BLaER1 (cell line): ENCODE measurements around the gene MRPS2.

Experiments used
- H3K27ac ChIP-seq: shearing (Covaris generic); formaldehyde crosslinking; 2 replicates; pipeline ENCODE4 v1.8.1; 2022
- H3K27me3 ChIP-seq: shearing (Covaris generic); formaldehyde crosslinking; 2 replicates; pipeline ENCODE4 v1.8.1; 2022
- H3K36me3 ChIP-seq: shearing (Covaris generic); formaldehyde crosslinking; 2 replicates; pipeline ENCODE4 v1.8.1; 2022
- H3K4me1 ChIP-seq: shearing (Covaris generic); formaldehyde crosslinking; 2 replicates; pipeline ENCODE4 v1.8.1; 2022
- H3K4me2 ChIP-seq: shearing (Covaris generic); formaldehyde crosslinking; 2 replicates; pipeline ENCODE4 v1.8.1; 2022
- H3K4me3 ChIP-seq: shearing (Covaris generic); formaldehyde crosslinking; 2 replicates; pipeline ENCODE4 v1.8.1; 2022
- H3K9ac ChIP-seq: shearing (Covaris generic); formaldehyde crosslinking; 2 replicates; pipeline ENCODE4 v1.8.1; 2022
- H3K9me3 ChIP-seq: shearing (Covaris generic); formaldehyde crosslinking; 2 replicates; pipeline ENCODE4 v1.8.1; 2022
- H4K20me1 ChIP-seq: shearing (Covaris generic); formaldehyde crosslinking; 2 replicates; pipeline ENCODE4 v1.8.1; 2022
- Cebpa-rat ChIP-seq: shearing (Covaris generic); IDR thresholded peaks from 2 replicates; pipeline ENCODE4 v1.8.1; 2022

MRPS2 gene

DNA sequence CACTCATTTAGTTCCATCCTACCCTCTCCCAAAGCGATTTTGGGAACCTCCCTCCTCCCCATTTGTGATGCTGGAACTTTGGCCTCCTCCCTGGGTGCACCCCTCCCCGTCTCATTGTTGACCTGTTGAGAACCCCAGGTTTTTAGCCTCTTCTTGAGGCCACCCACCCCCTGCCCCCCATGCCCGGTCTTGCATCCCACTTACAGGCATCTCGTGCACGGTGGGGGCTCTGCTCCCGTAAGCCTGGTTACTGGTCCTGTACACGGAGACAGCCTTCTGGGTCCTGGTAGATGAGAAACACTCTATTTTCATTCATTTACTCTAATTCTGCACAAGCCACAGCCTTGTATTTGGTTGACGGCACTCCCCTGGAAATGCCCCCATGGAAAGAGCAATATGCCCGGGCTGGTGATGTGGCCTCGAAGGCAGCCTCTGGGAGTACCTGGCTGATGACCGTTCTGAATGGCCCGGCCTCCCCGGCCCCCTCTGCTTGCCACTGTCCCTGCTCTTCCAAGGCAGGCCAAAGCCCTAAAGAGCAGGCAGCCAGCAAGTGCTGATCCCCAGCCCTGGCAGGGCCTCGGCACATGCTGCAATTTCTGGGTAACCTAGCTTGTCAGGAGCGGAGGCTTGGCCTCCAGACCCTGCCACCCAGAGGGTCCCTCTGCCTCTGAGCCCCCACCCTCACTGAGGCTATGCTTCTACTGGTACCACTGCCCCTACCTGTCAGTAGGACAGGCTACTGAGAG lies 1.9 kb upstream of the MRPS2 start:
- Histone ChIP-seq H4K20me1 (peaks cover 28% of the 10 kb centered on the region), H3K27me3 (no peaks in the 10 kb centered on the region), H3K36me3 (peaks cover 21% of the 10 kb centered on the region), H3K9me3 (no peaks in the 10 kb centered on the region), H3K4me1 (peaks cover 20% of the 10 kb centered on the region), H3K4me2 (peak overlapping the region; percentile 100), H3K27ac (no peak overlapping the region), H3K9ac (no peak overlapping the region), H3K4me3 (no peak overlapping the region)
- no peak for TF ChIP-seq Cebpa-rat

DNA sequence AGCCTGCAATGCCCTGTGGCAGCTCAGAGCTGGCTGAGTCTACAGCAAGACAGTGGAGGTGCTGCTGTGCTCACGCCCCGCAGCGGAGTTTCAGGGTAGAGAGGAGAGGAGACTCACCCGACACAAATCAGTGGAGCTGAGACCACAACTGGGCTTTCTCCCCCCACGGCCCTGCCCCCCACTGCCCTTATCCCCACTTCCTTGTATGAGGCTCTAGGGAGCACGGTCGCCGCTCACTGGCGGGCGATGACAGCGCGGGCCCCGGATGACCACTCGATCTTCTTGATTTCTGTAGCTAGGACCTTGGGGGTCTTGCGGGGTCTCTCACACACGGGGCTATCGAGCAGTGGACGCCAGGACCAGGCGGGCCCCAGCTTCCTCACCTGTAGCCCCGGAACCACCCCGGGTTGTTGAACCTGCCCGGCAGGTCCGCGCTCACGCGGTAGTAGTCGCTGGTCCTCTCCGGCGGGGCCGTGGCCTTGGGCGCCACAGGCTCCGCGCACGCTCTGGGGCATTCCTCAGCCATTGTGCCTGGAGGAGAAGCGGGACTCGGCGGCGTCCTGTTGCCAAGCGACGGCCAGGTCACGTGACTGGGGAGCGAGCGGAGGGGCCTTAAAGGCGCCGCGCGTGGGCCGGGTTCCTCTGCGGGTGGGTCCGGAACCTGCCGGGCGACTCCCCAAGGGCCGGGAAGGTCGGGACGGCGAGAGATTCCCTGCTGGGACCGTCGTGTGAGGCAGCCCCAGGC lies 984 bp upstream of the MRPS2 start:
- Histone ChIP-seq H3K36me3 (peaks cover 30% of the 10 kb centered on the region), H3K4me1 (peaks cover 20% of the 10 kb centered on the region), H3K9me3 (no peaks in the 10 kb centered on the region), H3K4me2 (peak overlapping the region; percentile 100), H3K27me3 (no peaks in the 10 kb centered on the region), H3K4me3 (peak overlapping the region; percentile 98), H3K9ac (peak overlapping the region; percentile 97), H3K27ac (peak overlapping the region; percentile 95; the same call in 1 of the 2 replicates), H4K20me1 (peaks cover 38% of the 10 kb centered on the region)
- TF ChIP-seq Cebpa-rat: no peak

DNA sequence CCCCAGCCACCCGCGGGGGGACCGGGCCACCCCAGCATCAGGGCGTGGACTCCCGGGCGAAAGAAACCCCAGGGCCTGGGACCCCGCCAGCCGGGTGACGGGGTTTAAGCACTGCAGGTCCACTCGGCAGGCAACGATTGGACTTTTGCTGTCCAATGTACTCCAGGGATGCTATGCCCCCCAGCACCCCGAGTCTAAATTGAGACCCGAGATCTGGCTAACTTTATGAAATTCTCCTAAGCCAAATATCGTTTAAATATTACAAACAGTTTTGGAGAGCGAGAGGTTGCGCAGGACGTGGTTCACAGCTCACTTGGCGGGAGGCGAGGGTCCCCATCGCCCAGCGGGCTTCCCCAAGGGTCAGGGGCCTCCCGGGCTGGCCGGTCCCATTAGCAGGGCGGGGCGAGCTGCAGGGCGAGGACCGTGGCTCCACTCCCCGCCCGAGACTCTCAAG lies 384 bp upstream of the MRPS2 start:
- Histone ChIP-seq H3K36me3 (peaks cover 36% of the 10 kb centered on the region), H3K27me3 (no peaks in the 10 kb centered on the region), H3K4me1 (peaks cover 20% of the 10 kb centered on the region), H3K9ac (peak overlapping the region; percentile 97), H3K4me3 (peak overlapping the region; percentile 98), H3K4me2 (peak overlapping the region; percentile 100), H3K27ac (peak overlapping the region; percentile 95; the same call in 1 of the 2 replicates), H3K9me3 (no peaks in the 10 kb centered on the region), H4K20me1 (peaks cover 44% of the 10 kb centered on the region)
- no peak for TF ChIP-seq Cebpa-rat

DNA sequence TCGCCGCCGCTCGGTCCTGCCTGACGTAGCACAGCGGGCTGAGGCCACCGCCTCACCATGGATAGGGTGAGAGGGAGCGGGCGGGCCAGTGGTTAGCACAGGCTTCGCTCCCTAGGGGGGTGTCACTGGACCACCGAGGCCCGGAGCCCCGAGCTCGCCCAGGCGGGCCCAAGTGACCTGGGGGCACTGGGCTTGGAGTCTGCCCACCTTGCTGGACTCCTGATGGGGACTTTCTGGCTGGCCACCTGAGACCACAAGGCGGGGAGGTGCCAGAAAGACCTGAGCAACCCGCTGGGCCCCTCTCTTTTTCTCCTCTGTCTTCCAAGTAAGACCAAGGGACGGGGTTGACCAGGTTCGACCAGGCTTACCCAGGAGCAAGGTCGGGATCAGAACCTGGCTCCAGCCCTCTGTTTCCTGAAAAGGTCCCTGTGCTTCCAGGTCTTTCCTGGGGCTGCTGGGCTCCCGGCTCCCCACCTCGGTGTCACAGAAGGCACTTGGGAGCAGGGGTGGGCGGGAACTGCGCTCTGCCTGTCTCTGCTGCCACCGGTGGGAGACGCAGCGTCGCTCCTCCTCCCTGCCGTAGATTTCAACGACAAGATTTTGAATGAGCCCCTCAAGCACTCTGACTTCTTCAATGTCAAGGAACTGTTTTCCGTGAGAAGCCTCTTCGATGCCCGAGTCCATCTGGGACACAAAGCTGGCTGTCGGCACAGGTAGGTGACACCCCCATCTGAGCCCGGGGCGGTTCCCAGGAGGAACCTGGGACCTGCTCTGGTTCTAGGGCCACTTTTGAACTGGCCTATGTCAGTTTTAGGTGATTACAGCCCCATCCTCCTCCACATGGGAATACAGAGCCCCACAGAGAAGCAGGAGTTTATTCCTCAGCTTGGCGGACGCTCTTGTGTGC lies 1.0 kb downstream of the MRPS2 start:
- no peak for TF ChIP-seq Cebpa-rat
- Histone ChIP-seq H3K4me1 (peaks cover 20% of the 10 kb centered on the region), H3K9ac (peak overlapping the region; percentile 97), H3K4me2 (peak overlapping the region; percentile 100), H3K27ac (peak overlapping the region; percentile 95), H3K27me3 (no peaks in the 10 kb centered on the region), H3K9me3 (no peaks in the 10 kb centered on the region), H4K20me1 (peaks cover 53% of the 10 kb centered on the region), H3K4me3 (peak overlapping the region; percentile 98), H3K36me3 (peaks cover 47% of the 10 kb centered on the region)

DNA sequence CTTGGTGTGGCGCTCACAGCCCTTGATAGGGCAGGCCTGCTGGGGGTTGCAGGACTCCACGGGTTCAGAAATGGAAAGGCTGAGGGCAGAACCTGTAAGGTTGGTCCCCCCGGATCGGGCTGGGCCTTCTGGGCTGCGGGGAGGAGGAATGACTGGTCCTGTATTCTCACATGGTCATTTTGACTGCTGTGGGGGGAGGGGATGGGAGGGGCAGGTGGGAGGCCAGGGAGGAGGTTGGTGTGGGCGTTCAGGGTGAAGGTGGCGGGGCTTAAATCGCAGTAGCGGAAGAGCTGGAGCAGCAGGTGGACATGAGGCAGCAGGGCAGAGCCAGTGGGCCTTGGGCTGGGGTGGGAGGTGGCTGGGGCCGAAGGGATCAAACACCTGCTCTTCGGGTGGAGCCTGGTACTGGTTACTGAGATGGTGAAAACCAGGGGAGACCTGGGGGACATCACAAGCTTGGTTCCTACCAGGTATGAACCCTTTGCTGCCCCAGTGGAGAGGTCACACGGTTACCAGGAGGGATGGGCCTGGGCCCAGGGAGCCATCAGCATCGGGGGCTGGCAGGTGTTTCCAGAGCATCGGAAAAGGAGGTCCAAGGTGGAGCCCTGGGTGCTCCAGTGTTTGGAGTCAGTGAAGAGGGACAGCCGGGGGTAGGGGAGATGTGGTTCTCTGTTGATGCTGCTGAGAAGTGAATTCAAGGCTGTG lies 1.8 kb downstream of the MRPS2 start:
- Histone ChIP-seq H3K9ac (peak overlapping the region; percentile 97; the same call in 1 of the 2 replicates), H3K4me2 (peak overlapping the region; percentile 100)

DNA sequence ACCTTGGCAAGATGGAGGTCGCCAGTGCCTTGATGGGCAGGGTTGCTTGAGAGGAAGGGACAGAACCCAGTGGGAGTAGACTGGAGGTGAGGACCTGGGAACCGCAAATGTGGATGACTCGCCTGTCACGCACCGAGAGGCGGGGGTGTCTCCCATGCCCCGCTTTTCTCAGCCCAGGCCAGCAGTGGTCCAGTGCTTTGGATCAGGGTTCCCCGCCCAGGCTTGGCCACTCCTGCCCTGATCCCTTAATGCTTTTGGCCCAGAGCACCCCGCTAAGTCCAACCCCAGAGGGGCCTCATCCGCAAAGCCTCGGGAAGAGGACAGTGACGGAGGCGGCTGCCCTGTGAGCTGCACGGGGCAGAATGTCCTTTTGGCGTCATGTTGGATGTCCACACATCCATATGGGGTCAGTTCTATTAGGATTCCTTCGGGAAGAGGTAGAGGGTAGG lies 2.4 kb downstream of the MRPS2 start:
- H3K4me1 ChIP-seq: peaks cover 20% of the 10 kb centered on the region
- no peak for TF ChIP-seq Cebpa-rat
- H3K4me3 ChIP-seq: no peak overlapping the region
- H3K27ac ChIP-seq: no peak overlapping the region
- H3K9ac ChIP-seq: no peak overlapping the region
- H4K20me1 ChIP-seq: peaks cover 53% of the 10 kb centered on the region
- H3K36me3 ChIP-seq: peaks cover 47% of the 10 kb centered on the region
- H3K9me3 ChIP-seq: no peaks in the 10 kb centered on the region
- H3K27me3 ChIP-seq: no peaks in the 10 kb centered on the region
- H3K4me2 ChIP-seq: no peak overlapping the region; the same call in 1 of the 2 replicates

More for the DNA sequence above, 1.8 kb downstream of the MRPS2 start:
- H3K27ac ChIP-seq: peak overlapping the region; percentile 95; the same call in 1 of the 2 replicates
- no peaks in the 10 kb centered on the region for H3K27me3 ChIP-seq
- H3K4me1 ChIP-seq: peaks cover 20% of the 10 kb centered on the region
- H3K9me3 ChIP-seq: no peaks in the 10 kb centered on the region
- peak overlapping the region; percentile 98 for H3K4me3 ChIP-seq
- peaks cover 53% of the 10 kb centered on the region for H4K20me1 ChIP-seq
- H3K36me3 ChIP-seq: peaks cover 47% of the 10 kb centered on the region
- no peak for TF ChIP-seq Cebpa-rat

DNA sequence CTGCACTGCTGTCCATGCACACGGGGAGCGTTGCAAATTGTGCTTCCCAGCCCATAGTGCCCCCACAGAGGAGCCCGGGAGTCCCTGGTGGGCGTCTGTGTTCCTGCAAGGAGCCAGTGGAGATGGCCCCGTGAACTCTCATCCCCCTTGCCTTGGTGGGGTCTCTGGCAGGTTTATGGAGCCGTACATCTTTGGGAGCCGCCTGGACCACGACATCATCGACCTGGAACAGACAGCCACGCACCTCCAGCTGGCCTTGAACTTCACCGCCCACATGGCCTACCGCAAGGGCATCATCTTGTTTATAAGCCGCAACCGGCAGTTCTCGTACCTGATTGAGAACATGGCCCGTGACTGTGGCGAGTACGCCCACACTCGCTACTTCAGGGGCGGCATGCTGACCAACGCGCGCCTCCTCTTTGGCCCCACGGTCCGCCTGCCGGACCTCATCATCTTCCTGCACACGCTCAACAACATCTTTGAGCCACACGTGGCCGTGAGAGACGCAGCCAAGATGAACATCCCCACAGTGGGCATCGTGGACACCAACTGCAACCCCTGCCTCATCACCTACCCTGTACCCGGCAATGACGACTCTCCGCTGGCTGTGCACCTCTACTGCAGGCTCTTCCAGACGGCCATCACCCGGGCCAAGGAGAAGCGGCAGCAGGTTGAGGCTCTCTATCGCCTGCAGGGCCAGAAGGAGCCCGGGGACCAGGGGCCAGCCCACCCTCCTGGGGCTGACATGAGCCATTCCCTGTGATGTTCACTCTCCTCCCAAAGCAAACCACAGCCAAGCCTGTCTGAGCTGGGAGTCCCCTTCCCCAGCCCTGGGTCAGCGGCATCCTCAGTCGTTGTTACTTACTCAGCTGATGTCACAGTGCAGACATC lies 3.1 kb downstream of the MRPS2 start:
- H3K27me3 ChIP-seq: no peaks in the 10 kb centered on the region
- H3K9ac ChIP-seq: no peak overlapping the region
- H3K4me1 ChIP-seq: peaks cover 20% of the 10 kb centered on the region
- H3K36me3 ChIP-seq: peaks cover 47% of the 10 kb centered on the region
- H4K20me1 ChIP-seq: peaks cover 53% of the 10 kb centered on the region
- H3K4me2 ChIP-seq: no peak overlapping the region
- H3K27ac ChIP-seq: no peak overlapping the region
- H3K9me3 ChIP-seq: peaks cover 7% of the 10 kb centered on the region
- no peak for TF ChIP-seq Cebpa-rat
- no peak overlapping the region for H3K4me3 ChIP-seq
